NCI-H146 treated with DMSO at 0.1 percent for 48 hours (cell line): ENCODE measurements around the gene TNIK.
"Not testable (repeated sequence)": the region's sequence is repeated elsewhere in the genome, so short reads cannot be mapped to it uniquely, and the experiment has no call there.

Experiments
- DNase-seq: peaks from one replicate; lab custom pipeline; 2025; ENCODE audit not compliant: unreplicated experiment; lab: John Stamatoyannopoulos, UW

The TNIK gene

GRCh38 chr3:171388527-171388926, 71.7 kb downstream of the TNIK start:
- no peak for DNase-seq

GRCh38 chr3:171387062-171387461, 73.1 kb downstream of the TNIK start:
- no peak for DNase-seq

- DNase-seq = no peak
Measured at GRCh38 chr3:171385086-171385485, 75.1 kb downstream of the TNIK start.

- no peak for DNase-seq
Measured at GRCh38 chr3:171384101-171384891, 75.9 kb downstream of the TNIK start.

- DNase-seq = no peak
Measured at GRCh38 chr3:171383206-171384018, 76.8 kb downstream of the TNIK start.

GRCh38 chr3:171382347-171382746, 77.9 kb downstream of the TNIK start:
- not testable (repeated sequence) for DNase-seq

GRCh38 chr3:171380711-171381425, 79.3 kb downstream of the TNIK start:
- DNase-seq = no peak

- DNase-seq = no peak
Measured at GRCh38 chr3:171379961-171380483, 80.2 kb downstream of the TNIK start.

GRCh38 chr3:171379281-171379680, 80.9 kb downstream of the TNIK start:
- no peak for DNase-seq

- DNase-seq = no peak
Measured at GRCh38 chr3:171378586-171378985, 81.6 kb downstream of the TNIK start.

- no peak for DNase-seq
Measured at GRCh38 chr3:171377859-171378258, 82.3 kb downstream of the TNIK start.

- no peak for DNase-seq
Measured at GRCh38 chr3:171376596-171376947, 83.6 kb downstream of the TNIK start.

GRCh38 chr3:171375666-171376595, 84.3 kb downstream of the TNIK start:
- no peak for DNase-seq

- no peak for DNase-seq
Measured at GRCh38 chr3:171374661-171375285, 85.4 kb downstream of the TNIK start.

- DNase-seq = no peak
Measured at GRCh38 chr3:171374260-171374659, 85.9 kb downstream of the TNIK start.

- DNase-seq = no peak
Measured at GRCh38 chr3:171373711-171374110, 86.5 kb downstream of the TNIK start.

GRCh38 chr3:171372694-171373093, 87.5 kb downstream of the TNIK start:
- no peak for DNase-seq

- DNase-seq = no peak
Measured at GRCh38 chr3:171371354-171371753, 88.9 kb downstream of the TNIK start.

GRCh38 chr3:171369156-171369555, 91.0 kb downstream of the TNIK start:
- DNase-seq = no peak

GRCh38 chr3:171366738-171367137, 93.5 kb downstream of the TNIK start:
- not testable (repeated sequence) for DNase-seq
